WTC11 (cell line): ENCODE measurements around the gene PREP. TPM values are rescaled to one million over a fixed set of nuclear protein-coding genes. Genes with fewer than 3 reads are reported as not detected.

ENCODE experiments used
- ATAC-seq: fragments of 200-7000 bp; cut with Tn5 transposase; 2 replicates; pipeline ENCODE4 v1.10.0; 2021; ENCODE audit warnings: mild to moderate bottlenecking, moderate library complexity
- CTCF ChIA-PET: fragments of 300-600 bp; sonication (Branson Sonifier 250); formaldehyde crosslinking; loops from one replicate; lab custom pipeline; 2021; ENCODE audit warnings: antibody characterized with exemption; lab: Charles Lee
- POLR2A ChIA-PET: fragments of 350-600 bp; sonication (Branson Sonifier 250); formaldehyde crosslinking; loops from one replicate; lab custom pipeline; 2021; ENCODE audit warnings: antibody characterized with exemption; lab: Charles Lee
- DNase-seq: peaks from one replicate; pipeline ENCODE4 v3.0.0; 2021; ENCODE audit warnings: low spot score
- H3K27ac Mint-ChIP-seq: 2 replicates; pipeline ENCODE4 v1.8.0; 2021; ENCODE audit warnings: mixed read lengths
- H3K27me3 Mint-ChIP-seq: 2 replicates; pipeline ENCODE4 v1.8.0; 2021; ENCODE audit warnings: low read depth, mild to moderate bottlenecking, moderate library complexity, mixed read lengths
- H3K36me3 Mint-ChIP-seq: 2 replicates; pipeline ENCODE4 v1.8.0; 2021; ENCODE audit warnings: mixed read lengths
- H3K4me1 Mint-ChIP-seq: 2 replicates; pipeline ENCODE4 v1.8.0; 2022; ENCODE audit warnings: mixed read lengths
- H3K4me3 Mint-ChIP-seq: 2 replicates; pipeline ENCODE4 v1.8.0; 2021; ENCODE audit warnings: mild to moderate bottlenecking, moderate library complexity, mixed read lengths
- H3K9me3 Mint-ChIP-seq: 2 replicates; pipeline ENCODE4 v1.8.0; 2021; ENCODE audit warnings: mixed read lengths
- AFF4 ChIP-seq: sonication (generic); formaldehyde crosslinking; IDR thresholded peaks from 2 replicates; pipeline ENCODE4 v1.8.1; 2023; ENCODE audit warnings: mild to moderate bottlenecking, missing genetic modification reagents, borderline replicate concordance
- AR ChIP-seq: fragments of 250-450 bp; sonication (Bioruptor Pico); IDR thresholded peaks from 2 replicates; pipeline ENCODE4 v1.9.0; 2021; ENCODE audit warnings: mild to moderate bottlenecking
- ESRRA ChIP-seq: sonication (generic); formaldehyde crosslinking; IDR thresholded peaks from 2 replicates; pipeline ENCODE4 v1.8.1; 2022; ENCODE audit warnings: mild to moderate bottlenecking, missing genetic modification reagents, borderline replicate concordance
- FOXJ3 ChIP-seq: sonication (generic); formaldehyde crosslinking; IDR thresholded peaks from 2 replicates; pipeline ENCODE4 v1.9.0; 2021; ENCODE audit warnings: missing genetic modification reagents, mild to moderate bottlenecking, borderline replicate concordance
- FOXP1 ChIP-seq: sonication (generic); formaldehyde crosslinking; IDR thresholded peaks from 2 replicates; pipeline ENCODE4 v1.8.0; 2022; ENCODE audit warnings: missing genetic modification reagents, mild to moderate bottlenecking, moderate library complexity, borderline replicate concordance
- GABPB1 ChIP-seq: sonication (generic); formaldehyde crosslinking; IDR thresholded peaks from 2 replicates; pipeline ENCODE4 v1.8.1; 2023; ENCODE audit warnings: mild to moderate bottlenecking, missing genetic modification reagents
- GRHL2 ChIP-seq: fragments of 250-450 bp; sonication (Bioruptor Pico); IDR thresholded peaks from 2 replicates; pipeline ENCODE4 v1.8.0; 2022; ENCODE audit warnings: mild to moderate bottlenecking, moderate library complexity; ENCODE audit not compliant: insufficient replicate concordance, severe bottlenecking
- GTF2I ChIP-seq: fragments of 250-450 bp; sonication (Bioruptor Pico); conservative IDR thresholded peaks from 2 replicates; pipeline ENCODE4 v1.4.0; 2021; ENCODE audit warnings: mild to moderate bottlenecking
- NR2C2 ChIP-seq: sonication (generic); formaldehyde crosslinking; IDR thresholded peaks from 2 replicates; pipeline ENCODE4 v1.8.0; 2022; ENCODE audit warnings: mild to moderate bottlenecking, missing genetic modification reagents
- NR3C1 ChIP-seq: sonication (generic); formaldehyde crosslinking; conservative IDR thresholded peaks from 2 replicates; pipeline ENCODE4 v1.8.1; 2023; ENCODE audit warnings: low read depth, mild to moderate bottlenecking, missing genetic modification reagents
- OVOL2 ChIP-seq: fragments of 250-450 bp; sonication (Bioruptor Pico); IDR thresholded peaks from 2 replicates; pipeline ENCODE4 v1.9.0; 2021; ENCODE audit warnings: mild to moderate bottlenecking, borderline replicate concordance
- SMAD3 ChIP-seq: sonication (generic); formaldehyde crosslinking; IDR thresholded peaks from 2 replicates; pipeline ENCODE4 v1.8.0; 2022; ENCODE audit warnings: missing genetic modification reagents, mild to moderate bottlenecking, borderline replicate concordance
- TEAD1 ChIP-seq: sonication (generic); formaldehyde crosslinking; IDR thresholded peaks from 2 replicates; pipeline ENCODE4 v1.8.0; 2022; ENCODE audit warnings: mild to moderate bottlenecking, missing genetic modification reagents
- ZBTB43 ChIP-seq: sonication (generic); formaldehyde crosslinking; IDR thresholded peaks from 2 replicates; pipeline ENCODE4 v1.8.1; 2023; ENCODE audit warnings: mild to moderate bottlenecking, missing genetic modification reagents
- ZNF671 ChIP-seq: fragments of 250-450 bp; sonication (Bioruptor Pico); IDR thresholded peaks from 2 replicates; pipeline ENCODE4 v1.8.0; 2021; ENCODE audit warnings: mild to moderate bottlenecking
- total RNA-seq: library from RNA; stranded (reverse); gene quantifications from 3 replicates; pipeline ENCODE4 v1.2.3, GENCODE V29; 2021
- TF ChIP-seq, protein P1 (sequence below): sonication (generic); formaldehyde crosslinking; IDR thresholded peaks from 2 replicates; pipeline ENCODE4 v1.8.1; 2022; ENCODE audit warnings: mild to moderate bottlenecking, missing genetic modification reagents, moderate library complexity, borderline replicate concordance
- TF ChIP-seq, protein P2 (sequence below): sonication (generic); formaldehyde crosslinking; IDR thresholded peaks from 2 replicates; pipeline ENCODE4 v1.8.1; 2022; ENCODE audit warnings: missing genetic modification reagents, borderline replicate concordance
- TF ChIP-seq, protein P3 (sequence below): fragments of 250-450 bp; sonication (Bioruptor Pico); IDR thresholded peaks from 2 replicates; pipeline ENCODE4 v1.8.0; 2021; ENCODE audit warnings: mild to moderate bottlenecking

Gene PREP
- total RNA-seq, 1 experiment from 2014 or later: 58.8 TPM

GRCh38 chr6:105321728-105322127 is 81.2 kb downstream of the PREP start:
- Mint-ChIP-seq H3K9me3 (no peaks in the 10 kb centered on the region), H3K27ac (no peak overlapping the region), H3K27me3 (no peaks in the 10 kb centered on the region), H3K4me3 (no peak overlapping the region), H3K4me1 (no peaks in the 10 kb centered on the region), H3K36me3 (peaks cover 16% of the 10 kb centered on the region)
- ChIA-PET CTCF (no interaction called here), POLR2A (no interaction called here)
- DNase-seq (no peak), ATAC-seq (no peak)
- TF ChIP-seq GABPB1 (CRISPR knock-in tag) (no peak), ZNF671 (CRISPR knock-in tag) (no peak), SMAD3 (no peak), FOXP1 (CRISPR knock-in tag) (no peak)

GRCh38 chr6:105321207-105321606 is 81.7 kb downstream of the PREP start:
- POLR2A ChIA-PET: interaction anchor here (0.6 kb wide), 1 partner anchor 410 kb away, joined by 3 read pairs; no protein-coding TSS in a partner anchor
- no peak for ATAC-seq

DNA sequence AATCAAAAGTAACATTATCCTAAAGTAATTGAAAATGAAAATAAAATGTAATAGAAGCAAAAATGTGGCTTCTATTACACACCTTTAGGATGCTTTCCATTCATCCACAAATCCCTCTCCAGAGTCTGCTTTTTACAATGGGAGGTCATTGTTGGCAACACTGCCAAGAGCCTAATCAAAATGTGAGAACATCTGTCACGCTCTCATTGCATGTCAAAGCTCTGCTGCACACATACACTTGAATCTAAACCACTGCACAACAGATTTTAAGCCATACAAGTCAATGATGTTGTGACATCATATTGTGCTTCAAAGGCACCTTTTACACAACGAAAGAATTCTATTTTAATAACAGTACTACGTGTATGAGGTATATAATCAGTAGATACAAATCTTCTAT is 82.1 kb downstream of the PREP start:
- no peak for ATAC-seq
- DNase-seq: no peak
- ChIA-PET CTCF (interaction anchor here (1.0 kb wide), 1 partner anchor 43 kb away, joined by 3 read pairs; no protein-coding TSS in a partner anchor), POLR2A (interaction anchor here (0.6 kb wide), 1 partner anchor 410 kb away, joined by 3 read pairs; no protein-coding TSS in a partner anchor)
- H3K9me3 Mint-ChIP-seq: no peaks in the 10 kb centered on the region
- H3K4me1 Mint-ChIP-seq: no peaks in the 10 kb centered on the region
- H3K27ac Mint-ChIP-seq: no peak overlapping the region
- peaks cover 19% of the 10 kb centered on the region for H3K36me3 Mint-ChIP-seq
- no peaks in the 10 kb centered on the region for H3K27me3 Mint-ChIP-seq
- no peak overlapping the region for H3K4me3 Mint-ChIP-seq
- TF ChIP-seq, protein P1, sequence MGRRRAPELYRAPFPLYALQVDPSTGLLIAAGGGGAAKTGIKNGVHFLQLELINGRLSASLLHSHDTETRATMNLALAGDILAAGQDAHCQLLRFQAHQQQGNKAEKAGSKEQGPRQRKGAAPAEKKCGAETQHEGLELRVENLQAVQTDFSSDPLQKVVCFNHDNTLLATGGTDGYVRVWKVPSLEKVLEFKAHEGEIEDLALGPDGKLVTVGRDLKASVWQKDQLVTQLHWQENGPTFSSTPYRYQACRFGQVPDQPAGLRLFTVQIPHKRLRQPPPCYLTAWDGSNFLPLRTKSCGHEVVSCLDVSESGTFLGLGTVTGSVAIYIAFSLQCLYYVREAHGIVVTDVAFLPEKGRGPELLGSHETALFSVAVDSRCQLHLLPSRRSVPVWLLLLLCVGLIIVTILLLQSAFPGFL: no peak
- TF ChIP-seq AFF4 (CRISPR knock-in tag) (no peak), GRHL2 (CRISPR knock-in tag) (no peak), FOXJ3 (CRISPR knock-in tag) (no peak)
- TF ChIP-seq, protein P2, sequence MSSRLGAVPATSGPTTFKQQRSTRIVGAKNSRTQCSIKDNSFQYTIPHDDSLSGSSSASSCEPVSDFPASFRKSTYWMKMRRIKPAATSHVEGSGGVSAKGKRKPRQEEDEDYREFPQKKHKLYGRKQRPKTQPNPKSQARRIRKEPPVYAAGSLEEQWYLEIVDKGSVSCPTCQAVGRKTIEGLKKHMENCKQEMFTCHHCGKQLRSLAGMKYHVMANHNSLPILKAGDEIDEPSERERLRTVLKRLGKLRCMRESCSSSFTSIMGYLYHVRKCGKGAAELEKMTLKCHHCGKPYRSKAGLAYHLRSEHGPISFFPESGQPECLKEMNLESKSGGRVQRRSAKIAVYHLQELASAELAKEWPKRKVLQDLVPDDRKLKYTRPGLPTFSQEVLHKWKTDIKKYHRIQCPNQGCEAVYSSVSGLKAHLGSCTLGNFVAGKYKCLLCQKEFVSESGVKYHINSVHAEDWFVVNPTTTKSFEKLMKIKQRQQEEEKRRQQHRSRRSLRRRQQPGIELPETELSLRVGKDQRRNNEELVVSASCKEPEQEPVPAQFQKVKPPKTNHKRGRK (CRISPR knock-in tag): no peak

More at GRCh38 chr6:105321207-105321606, 81.7 kb downstream of the PREP start:
- no peak overlapping the region for H3K4me3 Mint-ChIP-seq
- H3K36me3 Mint-ChIP-seq: peaks cover 15% of the 10 kb centered on the region
- H3K9me3 Mint-ChIP-seq: no peaks in the 10 kb centered on the region
- CTCF ChIA-PET: interaction anchor here (1.0 kb wide), 1 partner anchor 42 kb away, joined by 3 read pairs; no protein-coding TSS in a partner anchor
- no peaks in the 10 kb centered on the region for H3K4me1 Mint-ChIP-seq
- no peak for DNase-seq
- H3K27ac Mint-ChIP-seq: no peak overlapping the region
- no peaks in the 10 kb centered on the region for H3K27me3 Mint-ChIP-seq
- no peak for TF ChIP-seq TEAD1
- no peak for TF ChIP-seq NR3C1
- TF ChIP-seq ESRRA: no peak
- no peak for TF ChIP-seq OVOL2
- TF ChIP-seq ZBTB43: no peak
- TF ChIP-seq, protein P3, sequence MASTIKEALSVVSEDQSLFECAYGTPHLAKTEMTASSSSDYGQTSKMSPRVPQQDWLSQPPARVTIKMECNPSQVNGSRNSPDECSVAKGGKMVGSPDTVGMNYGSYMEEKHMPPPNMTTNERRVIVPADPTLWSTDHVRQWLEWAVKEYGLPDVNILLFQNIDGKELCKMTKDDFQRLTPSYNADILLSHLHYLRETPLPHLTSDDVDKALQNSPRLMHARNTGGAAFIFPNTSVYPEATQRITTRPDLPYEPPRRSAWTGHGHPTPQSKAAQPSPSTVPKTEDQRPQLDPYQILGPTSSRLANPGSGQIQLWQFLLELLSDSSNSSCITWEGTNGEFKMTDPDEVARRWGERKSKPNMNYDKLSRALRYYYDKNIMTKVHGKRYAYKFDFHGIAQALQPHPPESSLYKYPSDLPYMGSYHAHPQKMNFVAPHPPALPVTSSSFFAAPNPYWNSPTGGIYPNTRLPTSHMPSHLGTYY (CRISPR knock-in tag): no peak
- TF ChIP-seq AR (CRISPR knock-in tag): no peak
- no peak for TF ChIP-seq NR2C2 (CRISPR knock-in tag)
- no peak for TF ChIP-seq GTF2I (CRISPR knock-in tag)
